Measurements from ENCODE around the gene RC3H1. TPM values are rescaled to one million over a fixed set of nuclear protein-coding genes. Genes with fewer than 3 reads are reported as not detected.

The RC3H1 gene
- polyA plus RNA-seq, 1 of the 3 experiments (the other 2 are of a cell fraction) = 2.9 TPM

GRCh38 chr1:174008979-174009378 is 13.2 kb downstream of the RC3H1 start:
- Histone ChIP-seq H2AFZ (ENCODE audit: low read depth) (no peak overlapping the region), H3K27me3 (ENCODE audit: insufficient read depth) (no peaks in the 10 kb centered on the region), H3K27ac (ENCODE audit: low read depth in 2 of 2, low read length in 1 of 2) (no peak overlapping the region), H3K4me1 (ENCODE audit: control insufficient read depth in 1 of 2, insufficient read depth in 2 of 2, low read depth in 1 of 2, low read length in 1 of 2) (peaks cover 0 to 3% of the 10 kb centered on the region in 2 experiments; a peak in 3 of 4 replicates), H3K9me3 (no peaks in the 10 kb centered on the region), H3K36me3 (replicated peaks in 1 of 2; ENCODE audit: control insufficient read depth in 1 of 2, insufficient read depth in 2 of 2, low read length in 1 of 2) (peaks cover 0 to 15% of the 10 kb centered on the region in 2 experiments), H3K4me3 (ENCODE audit: low read depth in 2 of 2, low read length in 1 of 2) (no peak overlapping the region), H3K9me2 (no peaks in the 10 kb centered on the region), H3K9ac (no peak overlapping the region), H3K79me2 (ENCODE audit: insufficient read depth) (peaks cover 98% of the 10 kb centered on the region), H3F3A (replicated peaks; ENCODE audit: insufficient read depth) (peaks cover 13% of the 10 kb centered on the region), H3K4me2 (no peak overlapping the region), H4K20me1 (ENCODE audit: insufficient read depth) (peaks cover 78% of the 10 kb centered on the region)
- 100% methylated on average over 1 of the region's 1 CpG for WGBS (ENCODE audit: low lambda C conversion rate)
- CTCF ChIA-PET = no interaction called here
- TF ChIP-seq ELF1 (IDR thresholded peaks at IDR 0.05) (no peak), TAF1 (IDR thresholded peaks at IDR 0.05; ENCODE audit: borderline replicate concordance, low read depth, low read length) (no peak), TEAD4 (IDR thresholded peaks at IDR 0.05; ENCODE audit: borderline replicate concordance, insufficient read depth) (no peak), NRF1 (IDR thresholded peaks at IDR 0.05; ENCODE audit: low read depth, low read length) (no peak), FOXJ3 (CRISPR knock-in tag; IDR thresholded peaks at IDR 0.05) (no peak), YY1 (IDR thresholded peaks at IDR 0.05; ENCODE audit: low read depth) (no peak), FOXM1 (IDR thresholded peaks at IDR 0.05; ENCODE audit: low read depth) (no peak), SMC3 (IDR thresholded peaks at IDR 0.05; ENCODE audit: low read depth, low read length) (no peak), POLR2AphosphoS5 (IDR thresholded peaks at IDR 0.05; ENCODE audit: low read depth, low read length) (no peak), RCOR1 (IDR thresholded peaks at IDR 0.05; ENCODE audit: low read length) (no peak)
- DNase-seq = no peak
- POLR2A ChIA-PET = no interaction called here

- peaks cover 0 to 3% of the 10 kb centered on the region in 2 experiments; a peak in 3 of 4 replicates for H3K4me1 ChIP-seq (ENCODE audit: control insufficient read depth in 1 of 2, insufficient read depth in 2 of 2, low read depth in 1 of 2, low read length in 1 of 2)
- TF ChIP-seq GABPA (IDR thresholded peaks at IDR 0.05; ENCODE audit: low read depth) (no peak), GATA2 (CRISPR knock-in tag; IDR thresholded peaks at IDR 0.05) (no peak), JUND (IDR thresholded peaks at IDR 0.05) (no peak), IRF3 (IDR thresholded peaks at IDR 0.05; ENCODE audit: low read depth, low read length) (no peak), MAX (IDR thresholded peaks at IDR 0.05; ENCODE audit: low read depth) (no peak), YY1 (IDR thresholded peaks at IDR 0.05; ENCODE audit: low read depth) (no peak), FOXJ3 (CRISPR knock-in tag; IDR thresholded peaks at IDR 0.05) (no peak), MXI1 (IDR thresholded peaks at IDR 0.05; ENCODE audit: low read depth, low read length) (no peak), EP300 (IDR thresholded peaks at IDR 0.05; ENCODE audit: borderline replicate concordance in 1 of 2, low read depth in 1 of 2, low read length in 1 of 2) (no peak), MEF2A (IDR thresholded peaks at IDR 0.05; ENCODE audit: borderline replicate concordance, low read depth) (no peak), PBX3 (IDR thresholded peaks at IDR 0.05) (no peak), RFX5 (IDR thresholded peaks at IDR 0.05; ENCODE audit: low read length) (no peak), TAF1 (IDR thresholded peaks at IDR 0.05; ENCODE audit: borderline replicate concordance, low read depth, low read length) (no peak), TCF12 (IDR thresholded peaks at IDR 0.05) (no peak), USF2 (IDR thresholded peaks at IDR 0.05; ENCODE audit: borderline replicate concordance, low read depth, low read length) (no peak)
- no peaks in the 10 kb centered on the region for H3K9me3 ChIP-seq
- H3K9me2 ChIP-seq = no peaks in the 10 kb centered on the region
- no peak for DNase-seq
- no peak overlapping the region for H2AFZ ChIP-seq (ENCODE audit: low read depth)
- H3K27ac ChIP-seq (ENCODE audit: low read depth in 2 of 2, low read length in 1 of 2) = peak overlapping the region in 1 of 2 experiments; percentile 44; a peak in 1 of 4 replicates
- H3K79me2 ChIP-seq (ENCODE audit: insufficient read depth) = peaks cover 96% of the 10 kb centered on the region
- peaks cover 71% of the 10 kb centered on the region for H4K20me1 ChIP-seq (ENCODE audit: insufficient read depth)
- H3K4me3 ChIP-seq (ENCODE audit: low read depth in 2 of 2, low read length in 1 of 2) = no peak overlapping the region
- peaks cover 0 to 15% of the 10 kb centered on the region in 2 experiments for H3K36me3 ChIP-seq (replicated peaks in 1 of 2; ENCODE audit: control insufficient read depth in 1 of 2, insufficient read depth in 2 of 2, low read length in 1 of 2)
- H3K4me2 ChIP-seq = no peak overlapping the region
- no peaks in the 10 kb centered on the region for H3K27me3 ChIP-seq (ENCODE audit: insufficient read depth)
- H3K9ac ChIP-seq = no peak overlapping the region
- H3F3A ChIP-seq (replicated peaks; ENCODE audit: insufficient read depth) = peaks cover 13% of the 10 kb centered on the region
- CTCF ChIA-PET = no interaction called here
- 95% methylated on average over 2 of the region's 2 CpGs for WGBS (ENCODE audit: low lambda C conversion rate)
- POLR2A ChIA-PET = no interaction called here
These were observed 13.9 kb downstream of the RC3H1 start for GRCh38 chr1:174008269-174008668.
